Smooth muscle cell (in vitro differentiated cells): Measurements from ENCODE around the gene SKA3. TPM values are rescaled to one million over a fixed set of nuclear protein-coding genes. Genes with fewer than 3 reads are reported as not detected.

Source experiments
- DNase-seq: peaks from one replicate; lab custom pipeline; 2025; ENCODE audit not compliant: unreplicated experiment; lab: John Stamatoyannopoulos, UW
- H2AFZ ChIP-seq: fragments of 200-600 bp; sonication (generic); 2 replicates; pipeline ENCODE4 v1.6.0; 2016; ENCODE audit warnings: antibody characterized with exemption, low read depth, mild to moderate bottlenecking
- H3F3A ChIP-seq: fragments of 200-600 bp; sonication (generic); 2 replicates; pipeline ENCODE4 v1.6.0; 2017; ENCODE audit warnings: antibody characterized with exemption, low read depth
- H3K27ac ChIP-seq: fragments of 200-600 bp; sonication (generic); 2 replicates; pipeline ENCODE4 v1.5.1; 2016; ENCODE audit warnings: low read depth, mild to moderate bottlenecking
- H3K27me3 ChIP-seq: fragments of 200-600 bp; sonication (generic); 2 replicates; pipeline ENCODE4 v1.6.1; 2016; ENCODE audit warnings: low read depth, mild to moderate bottlenecking
- H3K36me3 ChIP-seq: fragments of 200-600 bp; sonication (generic); 2 replicates; pipeline ENCODE4 v1.5.1; 2016; ENCODE audit warnings: low read depth
- H3K4me1 ChIP-seq: fragments of 200-600 bp; sonication (generic); 2 replicates; pipeline ENCODE4 v1.5.1; 2016; ENCODE audit warnings: low read depth
- H3K4me2 ChIP-seq: fragments of 200-600 bp; sonication (generic); 2 replicates; pipeline ENCODE4 v1.6.0; 2016; ENCODE audit warnings: mild to moderate bottlenecking
- H3K4me3 ChIP-seq: fragments of 200-600 bp; sonication (generic); 2 replicates; pipeline ENCODE4 v1.5.1; 2016; ENCODE audit warnings: mild to moderate bottlenecking
- H3K79me2 ChIP-seq: fragments of 200-600 bp; sonication (generic); 2 replicates; pipeline ENCODE4 v1.6.0; 2016; ENCODE audit warnings: low read depth, mild to moderate bottlenecking
- H3K9ac ChIP-seq: fragments of 200-600 bp; sonication (generic); 2 replicates; pipeline ENCODE4 v1.6.0; 2016; ENCODE audit warnings: low read depth
- H3K9me3 ChIP-seq: fragments of 200-600 bp; sonication (generic); replicated peaks from 2 replicates; pipeline ENCODE4 v1.5.1; 2016; ENCODE audit warnings: low read depth
- H4K20me1 ChIP-seq: fragments of 200-600 bp; sonication (generic); 2 replicates; pipeline ENCODE4 v1.6.0; 2016; ENCODE audit warnings: low read depth
- WGBS: methylation state at CpG from one replicate; pipeline ENCODE4 v1.1.7; 2016; ENCODE audit warnings: low lambda C conversion rate; 5-methylcytosine and 5-hydroxymethylcytosine counted together
- polyA plus RNA-seq: library from polyadenylated mRNA; unstranded; fragments of >200 nt; fragmentation: Nextera tagmentation; extraction: Ambion mirVana; gene quantifications from 2 replicates; pipeline ENCODE4 v1.2.1, GENCODE V29; 2016
- total RNA-seq: library from RNA; depleted of rRNA; stranded (reverse); fragments of >200 nt; gene quantifications from 2 replicates; pipeline ENCODE4 v1.2.3, GENCODE V29; 2014
- TF ChIP-seq, protein P1 (sequence below): fragments of 200-600 bp; sonication (generic); IDR thresholded peaks from 2 replicates; pipeline ENCODE4 v1.5.1; 2017; ENCODE audit warnings: borderline replicate concordance, mild to moderate bottlenecking, antibody characterized with exemption; ENCODE audit not compliant: insufficient read depth, poor library complexity, severe bottlenecking

The SKA3 gene
- total and polyA plus RNA-seq, 2 experiments from 2014 or later, result 5.4 to 7.2 TPM

- WGBS, result 95% methylated on average over 1 of the region's 1 CpG
- no peak overlapping the region for H3K9ac ChIP-seq
- H3K27ac ChIP-seq, result no peak overlapping the region
- DNase-seq, result no peak
- H3K27me3 ChIP-seq, result no peaks in the 10 kb centered on the region
- no peaks in the 10 kb centered on the region for H3F3A ChIP-seq
- H2AFZ ChIP-seq, result no peak overlapping the region
- TF ChIP-seq, protein P1, sequence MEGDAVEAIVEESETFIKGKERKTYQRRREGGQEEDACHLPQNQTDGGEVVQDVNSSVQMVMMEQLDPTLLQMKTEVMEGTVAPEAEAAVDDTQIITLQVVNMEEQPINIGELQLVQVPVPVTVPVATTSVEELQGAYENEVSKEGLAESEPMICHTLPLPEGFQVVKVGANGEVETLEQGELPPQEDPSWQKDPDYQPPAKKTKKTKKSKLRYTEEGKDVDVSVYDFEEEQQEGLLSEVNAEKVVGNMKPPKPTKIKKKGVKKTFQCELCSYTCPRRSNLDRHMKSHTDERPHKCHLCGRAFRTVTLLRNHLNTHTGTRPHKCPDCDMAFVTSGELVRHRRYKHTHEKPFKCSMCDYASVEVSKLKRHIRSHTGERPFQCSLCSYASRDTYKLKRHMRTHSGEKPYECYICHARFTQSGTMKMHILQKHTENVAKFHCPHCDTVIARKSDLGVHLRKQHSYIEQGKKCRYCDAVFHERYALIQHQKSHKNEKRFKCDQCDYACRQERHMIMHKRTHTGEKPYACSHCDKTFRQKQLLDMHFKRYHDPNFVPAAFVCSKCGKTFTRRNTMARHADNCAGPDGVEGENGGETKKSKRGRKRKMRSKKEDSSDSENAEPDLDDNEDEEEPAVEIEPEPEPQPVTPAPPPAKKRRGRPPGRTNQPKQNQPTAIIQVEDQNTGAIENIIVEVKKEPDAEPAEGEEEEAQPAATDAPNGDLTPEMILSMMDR, result no peak
- H3K36me3 ChIP-seq, result no peaks in the 10 kb centered on the region
- H4K20me1 ChIP-seq, result no peaks in the 10 kb centered on the region
- no peaks in the 10 kb centered on the region for H3K79me2 ChIP-seq
- H3K4me1 ChIP-seq, result no peaks in the 10 kb centered on the region
- H3K4me3 ChIP-seq, result no peak overlapping the region
- no peaks in the 10 kb centered on the region for H3K9me3 ChIP-seq
- no peak overlapping the region for H3K4me2 ChIP-seq
Measured at GRCh38 chr13:21117104-21117809, 59.1 kb downstream of the SKA3 start.

DNA sequence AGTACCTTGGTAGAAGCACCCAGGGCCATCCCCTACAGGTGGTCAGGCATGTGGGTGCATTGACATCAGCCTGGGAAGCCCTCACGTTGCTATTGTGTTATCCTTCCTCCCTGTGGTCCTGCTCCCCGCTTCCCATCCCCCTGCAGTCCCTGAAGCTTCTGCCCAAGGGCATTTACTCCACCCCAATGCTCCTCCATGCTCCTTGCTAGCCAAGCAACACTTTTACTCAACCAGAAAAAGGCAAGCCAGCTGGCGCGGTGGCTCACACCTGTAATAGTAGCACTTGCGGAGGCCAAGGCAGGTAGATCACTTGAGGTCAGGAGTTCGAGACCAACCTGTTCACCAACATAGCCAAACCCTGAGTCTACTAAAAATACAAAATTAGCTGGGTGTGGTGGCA is 60.2 kb downstream of the SKA3 start:
- no peaks in the 10 kb centered on the region for H3K27me3 ChIP-seq
- no peaks in the 10 kb centered on the region for H3F3A ChIP-seq
- H3K27ac ChIP-seq, result no peak overlapping the region
- TF ChIP-seq, protein P1, result no peak
- no peaks in the 10 kb centered on the region for H3K9me3 ChIP-seq
- H4K20me1 ChIP-seq, result no peaks in the 10 kb centered on the region
- no peak overlapping the region for H3K9ac ChIP-seq
- no peak for DNase-seq
- no peaks in the 10 kb centered on the region for H3K79me2 ChIP-seq
- no peak overlapping the region for H3K4me3 ChIP-seq
- WGBS, result 89% methylated on average over 6 of the region's 6 CpGs
- no peaks in the 10 kb centered on the region for H3K4me1 ChIP-seq
- no peak overlapping the region for H2AFZ ChIP-seq
- H3K4me2 ChIP-seq, result no peak overlapping the region
- no peaks in the 10 kb centered on the region for H3K36me3 ChIP-seq

- Histone ChIP-seq H3K9ac (no peak overlapping the region), H3K4me1 (no peaks in the 10 kb centered on the region), H3K27ac (no peak overlapping the region), H3K36me3 (no peaks in the 10 kb centered on the region), H3K4me2 (no peak overlapping the region), H3K27me3 (no peaks in the 10 kb centered on the region), H2AFZ (no peak overlapping the region), H3F3A (no peaks in the 10 kb centered on the region), H3K79me2 (no peaks in the 10 kb centered on the region), H3K9me3 (no peaks in the 10 kb centered on the region), H3K4me3 (no peak overlapping the region), H4K20me1 (no peaks in the 10 kb centered on the region)
- no peak for DNase-seq
- 64% methylated on average over 3 of the region's 3 CpGs for WGBS
- TF ChIP-seq, protein P1, result no peak
Measured at GRCh38 chr13:21115231-21115630, 61.1 kb downstream of the SKA3 start.

GRCh38 chr13:21111546-21111945 is 64.8 kb downstream of the SKA3 start:
- Histone ChIP-seq H3K4me3 (no peak overlapping the region), H3K79me2 (no peaks in the 10 kb centered on the region), H4K20me1 (no peaks in the 10 kb centered on the region), H2AFZ (no peak overlapping the region), H3K36me3 (no peaks in the 10 kb centered on the region), H3F3A (no peaks in the 10 kb centered on the region), H3K9me3 (no peaks in the 10 kb centered on the region), H3K4me1 (no peaks in the 10 kb centered on the region), H3K27me3 (no peaks in the 10 kb centered on the region), H3K4me2 (no peak overlapping the region), H3K9ac (no peak overlapping the region), H3K27ac (no peak overlapping the region)
- TF ChIP-seq, protein P1, result no peak
- no peak for DNase-seq
- WGBS, result 81% methylated on average over 8 of the region's 8 CpGs
